NT2/D1 (cell line): ENCODE data around the gene ARHGEF38.

Experiments
- YY1 ChIP-seq: IDR thresholded peaks from 2 replicates; pipeline ENCODE4 v1.6.1; 2011; ENCODE audit not compliant: insufficient read length, insufficient read depth
- ZNF274 ChIP-seq: IDR thresholded peaks from 2 replicates; pipeline ENCODE4 v1.6.1; 2011; ENCODE audit warnings: mild to moderate bottlenecking, low read depth, low read length

GRCh38 chr4:105536601-105537000 lies 15.8 kb upstream of the ARHGEF38 start:
- no peak for TF ChIP-seq YY1
- no peak for TF ChIP-seq ZNF274
